ENCODE data around the gene RNPEPL1.
A peak's percentile ranks its signal among the peaks of the same experiment; 100 is the strongest.

Gene RNPEPL1

GRCh38 chr2:240567137-240567871, 980 bp upstream of the RNPEPL1 start:
- no peaks in the 10 kb centered on the region for H3K27me3 Mint-ChIP-seq
- peaks cover 85% of the 10 kb centered on the region for H3K4me1 Mint-ChIP-seq
- DNase-seq = peak; percentile 30 to 51

DNA sequence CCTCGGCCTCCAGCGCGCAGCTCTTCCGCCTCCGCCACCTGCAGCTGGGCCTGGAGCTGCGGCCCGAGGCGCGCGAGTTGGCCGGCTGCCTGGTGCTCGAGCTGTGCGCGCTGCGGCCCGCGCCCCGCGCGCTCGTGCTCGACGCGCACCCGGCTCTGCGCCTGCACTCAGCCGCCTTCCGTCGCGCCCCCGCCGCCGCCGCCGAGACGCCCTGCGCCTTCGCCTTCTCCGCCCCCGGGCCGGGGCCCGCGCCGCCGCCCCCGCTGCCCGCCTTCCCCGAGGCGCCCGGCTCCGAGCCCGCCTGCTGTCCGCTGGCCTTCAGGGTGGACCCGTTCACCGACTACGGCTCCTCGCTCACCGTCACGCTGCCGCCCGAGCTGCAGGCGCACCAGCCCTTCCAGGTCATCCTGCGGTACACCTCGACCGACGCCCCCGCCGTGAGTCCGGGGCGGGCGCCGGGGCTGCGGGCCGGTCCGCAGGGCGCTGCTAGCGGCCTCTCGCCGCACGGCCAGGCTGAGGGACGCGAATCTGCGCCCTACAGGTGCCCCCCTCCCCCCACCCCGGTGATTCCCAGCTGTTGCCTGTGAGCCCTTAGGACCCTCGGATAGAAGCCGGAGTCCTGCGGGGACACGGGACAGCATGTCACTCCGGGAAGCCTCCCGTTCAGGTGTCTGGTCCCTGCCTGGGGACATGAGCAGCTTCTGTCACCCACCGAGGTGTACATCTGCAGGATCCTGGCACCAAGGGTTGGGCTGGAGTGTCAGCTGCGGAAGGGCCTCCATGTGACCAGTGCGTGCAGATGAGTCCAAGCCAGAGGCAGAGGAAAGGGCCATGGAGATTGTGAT, 616 bp downstream of the RNPEPL1 start:
- Mint-ChIP-seq H3K4me1 (peaks cover 73% of the 10 kb centered on the region), H3K4me3 (peak overlapping the region; percentile 84 to 86), H3K27ac (peak overlapping the region in 1 of 2 donors; percentile 93), H3K9me3 (no peaks in the 10 kb centered on the region), H3K27me3 (no peaks in the 10 kb centered on the region)
- DNase-seq = peak; percentile 46 to 65
- peak; percentile 3 for ATAC-seq

More at GRCh38 chr2:240567137-240567871, 980 bp upstream of the RNPEPL1 start:
- no peaks in the 10 kb centered on the region for H3K9me3 Mint-ChIP-seq
- no peak for ATAC-seq
- H3K27ac Mint-ChIP-seq = peak overlapping the region; percentile 89 to 97
- peak overlapping the region; percentile 97 to 98 for H3K4me3 Mint-ChIP-seq

DNA sequence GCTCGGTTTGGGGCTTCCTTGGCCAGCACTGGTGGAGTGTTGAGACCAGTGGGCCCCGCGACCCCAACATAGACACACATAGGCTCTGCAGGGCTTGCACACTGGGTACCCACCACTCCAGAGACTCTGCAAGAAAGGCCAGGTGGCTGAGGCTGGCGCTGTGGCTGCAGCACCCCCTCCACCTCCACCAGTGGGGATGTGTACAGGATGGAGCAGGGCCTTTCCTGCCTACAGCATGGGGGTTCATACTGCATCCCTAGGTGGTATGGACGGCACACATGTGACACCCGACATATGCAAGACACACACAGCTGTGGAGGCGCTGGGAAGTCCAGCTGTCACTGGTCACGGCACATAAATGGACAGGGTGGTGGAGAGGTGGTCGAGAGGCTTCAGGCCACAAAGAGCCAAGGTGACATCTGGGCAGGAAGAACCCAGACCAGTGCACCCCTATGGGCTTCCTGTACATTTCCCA, 1.3 kb downstream of the RNPEPL1 start:
- Mint-ChIP-seq H3K9me3 (no peaks in the 10 kb centered on the region), H3K4me1 (peaks cover 67% of the 10 kb centered on the region), H3K27ac (no peak overlapping the region), H3K27me3 (no peaks in the 10 kb centered on the region), H3K4me3 (peak overlapping the region; percentile 84 to 86)
- ATAC-seq (no peak), DNase-seq (peak in 1 of 2 donors; percentile 30)

- no peaks in the 10 kb centered on the region for H3K27me3 Mint-ChIP-seq
- peak in 1 of 2 donors; percentile 9 for DNase-seq
- H3K4me3 Mint-ChIP-seq = peak overlapping the region; percentile 26 to 86
- no peaks in the 10 kb centered on the region for H3K9me3 Mint-ChIP-seq
- no peak for ATAC-seq
- no peak overlapping the region for H3K27ac Mint-ChIP-seq
- H3K4me1 Mint-ChIP-seq = peaks cover 62% of the 10 kb centered on the region
Observed at GRCh38 chr2:240569998-240570530, 1.8 kb downstream of the RNPEPL1 start.

DNA sequence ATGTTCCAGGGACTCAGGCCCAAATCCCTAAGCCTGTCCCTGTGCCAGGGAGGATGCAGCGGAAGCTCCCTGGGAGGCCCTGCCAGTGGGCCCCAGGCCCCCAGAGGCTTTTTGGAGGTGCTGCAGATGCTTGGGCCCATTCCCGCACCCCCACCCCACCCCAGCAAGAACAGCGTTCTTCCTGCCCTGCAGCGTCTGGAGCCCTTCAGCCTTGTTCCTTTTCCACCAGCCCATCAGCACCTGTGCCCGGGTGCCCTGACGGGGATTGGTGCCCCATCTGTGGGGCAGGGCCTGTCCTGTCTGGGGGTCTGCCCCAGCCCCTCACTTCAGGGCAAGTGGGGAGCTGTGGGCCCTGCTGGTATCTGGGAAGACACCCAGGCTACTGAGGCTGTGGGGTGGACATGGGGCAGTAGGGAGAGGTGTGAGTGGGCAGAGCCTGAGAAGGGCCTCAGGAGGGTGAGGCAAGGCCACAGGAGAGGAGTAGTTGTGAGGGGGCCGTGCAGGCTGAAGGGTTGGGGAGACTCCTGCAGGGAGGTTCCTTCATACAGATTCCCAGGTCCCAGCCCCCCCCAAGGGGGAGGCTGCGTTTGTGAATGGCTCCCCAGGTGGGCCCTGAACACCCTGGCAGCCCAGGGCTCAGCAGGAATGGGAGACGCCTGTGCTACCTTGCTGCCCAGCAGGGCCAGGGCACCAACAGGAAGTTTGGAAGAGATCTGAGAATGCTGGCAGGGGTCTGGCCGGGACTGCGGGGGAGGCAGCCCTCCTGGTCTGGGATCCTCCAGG, 2.4 kb downstream of the RNPEPL1 start:
- ATAC-seq (no peak), DNase-seq (peak in 1 of 2 donors; percentile 12)
- H3K27me3 Mint-ChIP-seq = no peaks in the 10 kb centered on the region
- no peak overlapping the region for H3K27ac Mint-ChIP-seq
- peak overlapping the region in 1 of 2 donors; percentile 86 for H3K4me3 Mint-ChIP-seq
- no peaks in the 10 kb centered on the region for H3K9me3 Mint-ChIP-seq
- H3K4me1 Mint-ChIP-seq = peaks cover 55% of the 10 kb centered on the region

- Mint-ChIP-seq H3K4me1 (peaks cover 48% of the 10 kb centered on the region), H3K9me3 (no peaks in the 10 kb centered on the region), H3K27me3 (no peaks in the 10 kb centered on the region), H3K4me3 (no peak overlapping the region), H3K27ac (no peak overlapping the region)
- DNase-seq = peak in 1 of 2 donors; percentile 9
- ATAC-seq = no peak
Observed at GRCh38 chr2:240571314-240571973, 3.2 kb downstream of the RNPEPL1 start.

DNA sequence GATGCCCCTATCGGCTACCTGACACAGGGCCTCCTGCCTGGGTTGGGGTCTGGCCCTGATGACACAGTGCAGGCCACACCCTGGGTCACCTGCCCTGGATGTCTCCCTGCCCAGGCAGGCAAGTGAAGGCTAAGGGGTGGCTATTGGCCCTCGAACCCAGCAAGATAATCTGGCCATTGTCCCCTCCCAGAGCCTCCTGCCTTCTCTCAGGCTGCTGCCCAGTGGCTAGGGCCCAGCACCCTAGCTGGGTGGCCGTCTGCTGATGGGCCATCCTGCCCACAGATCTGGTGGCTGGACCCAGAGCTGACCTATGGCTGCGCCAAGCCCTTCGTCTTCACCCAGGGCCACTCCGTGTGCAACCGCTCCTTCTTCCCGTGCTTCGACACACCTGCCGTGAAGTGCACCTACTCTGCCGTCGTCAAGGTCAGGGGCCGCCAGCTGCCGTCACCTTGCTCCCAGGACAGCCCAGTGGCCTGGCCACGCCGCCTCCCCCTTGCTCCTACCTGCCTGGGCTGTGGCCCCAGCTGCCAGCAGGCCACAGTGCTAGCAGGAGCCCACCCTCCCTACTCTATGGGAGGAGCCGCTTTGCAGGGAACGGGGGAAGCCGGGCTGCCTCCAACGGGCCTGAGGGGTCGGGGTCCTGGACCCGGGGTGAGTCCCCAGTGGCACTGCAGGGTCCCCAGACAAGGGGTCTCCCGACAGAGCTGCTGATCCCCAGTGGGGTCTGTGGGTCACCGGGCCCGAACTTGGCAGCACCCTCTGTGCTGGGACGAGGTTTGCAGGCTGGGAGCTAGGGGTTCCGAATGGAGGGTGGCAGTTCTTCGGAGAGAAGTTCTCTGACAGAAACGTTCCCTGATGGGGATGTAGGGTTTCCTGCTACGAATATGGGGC, 4.1 kb downstream of the RNPEPL1 start:
- H3K27ac Mint-ChIP-seq = no peak overlapping the region
- no peaks in the 10 kb centered on the region for H3K27me3 Mint-ChIP-seq
- H3K4me1 Mint-ChIP-seq = peaks cover 46% of the 10 kb centered on the region
- no peak for ATAC-seq
- no peak overlapping the region for H3K4me3 Mint-ChIP-seq
- H3K9me3 Mint-ChIP-seq = no peaks in the 10 kb centered on the region
- no peak for DNase-seq

GRCh38 chr2:240573071-240573515, 4.8 kb downstream of the RNPEPL1 start:
- DNase-seq (no peak), ATAC-seq (no peak)
- H3K27me3 Mint-ChIP-seq = no peaks in the 10 kb centered on the region

GRCh38 chr2:240573516-240574385, 5.5 kb downstream of the RNPEPL1 start:
- DNase-seq (no peak), ATAC-seq (no peak)
- Mint-ChIP-seq H3K4me1 (peaks cover 52% of the 10 kb centered on the region), H3K4me3 (no peak overlapping the region), H3K27me3 (no peaks in the 10 kb centered on the region), H3K9me3 (no peaks in the 10 kb centered on the region), H3K27ac (no peak overlapping the region)

More at GRCh38 chr2:240573071-240573515, 4.8 kb downstream of the RNPEPL1 start:
- H3K4me3 Mint-ChIP-seq = no peak overlapping the region
- no peaks in the 10 kb centered on the region for H3K9me3 Mint-ChIP-seq
- peaks cover 46% of the 10 kb centered on the region for H3K4me1 Mint-ChIP-seq
- no peak overlapping the region for H3K27ac Mint-ChIP-seq

GRCh38 chr2:240574386-240575100, 6.3 kb downstream of the RNPEPL1 start:
- Mint-ChIP-seq H3K4me3 (no peak overlapping the region), H3K9me3 (no peaks in the 10 kb centered on the region), H3K27me3 (no peaks in the 10 kb centered on the region), H3K27ac (peak overlapping the region; percentile 33 to 74), H3K4me1 (peaks cover 55% of the 10 kb centered on the region)
- ATAC-seq (no peak), DNase-seq (no peak)

- peaks cover 55% of the 10 kb centered on the region for H3K4me1 Mint-ChIP-seq
- H3K9me3 Mint-ChIP-seq = no peaks in the 10 kb centered on the region
- H3K27me3 Mint-ChIP-seq = no peaks in the 10 kb centered on the region
- ATAC-seq (no peak), DNase-seq (no peak)
- peak overlapping the region in 1 of 2 donors; percentile 86 for H3K27ac Mint-ChIP-seq
- no peak overlapping the region for H3K4me3 Mint-ChIP-seq
Observed at GRCh38 chr2:240575101-240575965, 7.0 kb downstream of the RNPEPL1 start.

- no peak for ATAC-seq
- Mint-ChIP-seq H3K4me1 (peaks cover 51% of the 10 kb centered on the region), H3K27ac (peak overlapping the region in 1 of 2 donors; percentile 86), H3K4me3 (no peak overlapping the region), H3K9me3 (peaks cover 0 to 6% of the 10 kb centered on the region in 2 donors), H3K27me3 (no peaks in the 10 kb centered on the region)
- no peak for DNase-seq
Observed at GRCh38 chr2:240576036-240576435, 7.8 kb downstream of the RNPEPL1 start.

Measured in stimulated activated naive CD8-positive, alpha-beta T cell treated with anti-CD3 and anti-CD28 coated beads, Interleukin-15, amount 100 ng/mL, for 72 hours (primary cell).